Endometrium (tissue), 2 donors: ENCODE measurements around the gene FBXO22.
"Not testable (repeated sequence)": the region's sequence is repeated elsewhere in the genome, so short reads cannot be mapped to it uniquely, and the experiment has no call there.

ENCODE experiments used
- FAIRE-seq: peaks from 2 replicates; lab custom pipeline; 2012; peaks lifted over from hg19 to GRCh38; lab: Jason Lieb, UNC
- donor health status: control.
- donor health status: control.

The FBXO22 gene

GRCh38 chr15:75981149-75981815, 77.6 kb downstream of the FBXO22 start:
- FAIRE-seq, result no peak

GRCh38 chr15:75982468-75982867, 78.8 kb downstream of the FBXO22 start:
- FAIRE-seq, result no peak

DNA sequence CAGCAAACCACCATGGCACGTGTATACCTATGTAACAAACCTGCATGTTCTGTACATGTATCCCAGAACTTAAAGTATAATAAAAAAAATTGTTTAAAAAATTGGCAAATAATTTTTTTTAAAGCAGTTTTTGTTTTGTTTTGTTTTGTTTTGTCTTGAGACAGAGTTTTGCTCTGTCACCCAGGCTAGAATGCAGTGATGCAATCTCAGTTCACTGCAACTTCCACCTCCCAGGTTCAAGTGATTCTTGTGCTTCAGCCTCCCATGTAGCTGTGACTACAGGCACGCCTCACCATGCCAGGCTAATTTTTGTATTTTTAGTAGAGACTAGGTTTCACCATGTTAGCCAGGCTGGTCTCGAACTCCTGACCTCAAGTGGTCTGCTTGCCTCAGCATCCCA, 81.0 kb downstream of the FBXO22 start:
- not testable (repeated sequence) for FAIRE-seq

- FAIRE-seq, result no peak
These were observed 82.3 kb downstream of the FBXO22 start for GRCh38 chr15:75985971-75986370.

- FAIRE-seq, result peak; percentile 64
These were observed 85.4 kb downstream of the FBXO22 start for GRCh38 chr15:75989045-75989444.

GRCh38 chr15:75989875-75990274, 86.2 kb downstream of the FBXO22 start:
- FAIRE-seq, result no peak
